Kidney capillary endothelial cell (primary cell): ENCODE data around the gene TTC34.
A peak's percentile ranks its signal among the peaks of the same experiment; 100 is the strongest.

Source experiments
- DNase-seq: peaks from one replicate; pipeline ENCODE4 v3.0.0-alpha.2; 2018; ENCODE audit warnings: low spot score

The TTC34 gene

DNA sequence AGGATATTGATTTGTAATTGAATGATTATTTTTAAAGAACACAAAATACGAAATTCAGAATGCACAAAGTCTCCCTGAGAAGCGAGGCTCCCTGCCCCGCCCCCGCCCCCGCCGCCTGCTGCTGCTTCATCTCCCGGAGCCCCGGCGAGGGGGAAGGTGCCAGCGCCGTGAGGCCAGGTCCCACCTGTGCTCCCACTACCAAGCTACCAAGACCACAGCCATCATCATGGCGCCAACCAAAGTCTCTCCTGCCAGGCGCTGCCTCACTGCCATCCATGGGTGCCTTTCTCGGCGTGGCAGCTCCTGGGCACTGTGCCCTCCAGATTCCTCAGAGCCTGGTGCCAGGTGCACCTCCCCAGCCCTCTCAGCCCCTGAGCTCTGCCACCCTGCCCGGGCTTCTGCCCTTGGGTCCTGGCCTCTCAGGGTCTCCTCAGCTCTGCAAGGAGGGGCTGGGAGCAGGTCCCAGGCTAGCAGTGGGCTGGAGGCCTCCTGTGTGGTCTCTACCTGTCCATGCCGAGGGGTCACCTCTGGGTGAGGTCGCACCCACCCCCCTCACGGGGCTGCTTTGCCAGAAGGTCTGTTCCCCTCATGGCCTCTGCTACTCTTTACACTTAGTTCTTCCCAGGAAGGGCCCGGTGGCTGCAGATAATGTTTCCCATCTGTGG, 29.4 kb upstream of the TTC34 start:
- no peak for DNase-seq

- no peak for DNase-seq
Measured at GRCh38 chr1:2829846-2830615, 28.5 kb upstream of the TTC34 start.

DNA sequence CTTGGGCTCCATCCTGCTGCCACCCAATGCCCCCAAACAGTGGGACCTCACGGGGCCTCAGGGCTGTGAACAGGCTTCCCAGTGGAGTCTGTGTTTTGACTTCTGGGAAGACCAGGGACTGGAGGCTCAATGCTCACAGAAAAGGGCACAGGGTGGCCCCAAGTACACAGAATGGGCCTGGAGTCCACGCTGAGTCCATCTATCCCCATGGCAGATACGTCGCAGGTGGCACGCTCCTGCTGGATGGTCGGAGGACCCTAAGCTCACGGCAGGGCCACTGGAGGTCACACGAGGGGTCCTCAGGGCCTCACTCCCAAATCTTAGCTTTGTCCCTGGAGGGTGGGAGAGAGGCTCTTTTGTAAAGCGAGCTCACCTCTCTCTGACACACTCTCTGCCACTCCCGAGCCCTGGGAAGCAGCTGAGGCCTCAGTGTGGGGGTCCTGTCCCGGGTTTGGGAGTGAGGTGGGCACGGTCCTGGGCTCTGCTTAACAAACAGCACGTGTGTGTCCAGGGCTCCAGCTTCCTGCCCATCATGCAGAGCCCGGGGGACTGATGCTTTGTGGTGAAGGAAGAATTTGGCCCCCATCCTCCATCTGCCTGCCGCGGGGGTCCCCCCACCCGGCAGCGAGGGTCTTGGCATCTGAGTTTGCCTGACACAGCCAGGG, 27.2 kb upstream of the TTC34 start:
- no peak for DNase-seq

GRCh38 chr1:2826736-2827292, 25.3 kb upstream of the TTC34 start:
- no peak for DNase-seq

GRCh38 chr1:2826316-2826715, 24.8 kb upstream of the TTC34 start:
- DNase-seq, result no peak

GRCh38 chr1:2825487-2826189, 24.1 kb upstream of the TTC34 start:
- DNase-seq, result no peak

- DNase-seq, result no peak
Measured at GRCh38 chr1:2824999-2825398, 23.5 kb upstream of the TTC34 start.

DNA sequence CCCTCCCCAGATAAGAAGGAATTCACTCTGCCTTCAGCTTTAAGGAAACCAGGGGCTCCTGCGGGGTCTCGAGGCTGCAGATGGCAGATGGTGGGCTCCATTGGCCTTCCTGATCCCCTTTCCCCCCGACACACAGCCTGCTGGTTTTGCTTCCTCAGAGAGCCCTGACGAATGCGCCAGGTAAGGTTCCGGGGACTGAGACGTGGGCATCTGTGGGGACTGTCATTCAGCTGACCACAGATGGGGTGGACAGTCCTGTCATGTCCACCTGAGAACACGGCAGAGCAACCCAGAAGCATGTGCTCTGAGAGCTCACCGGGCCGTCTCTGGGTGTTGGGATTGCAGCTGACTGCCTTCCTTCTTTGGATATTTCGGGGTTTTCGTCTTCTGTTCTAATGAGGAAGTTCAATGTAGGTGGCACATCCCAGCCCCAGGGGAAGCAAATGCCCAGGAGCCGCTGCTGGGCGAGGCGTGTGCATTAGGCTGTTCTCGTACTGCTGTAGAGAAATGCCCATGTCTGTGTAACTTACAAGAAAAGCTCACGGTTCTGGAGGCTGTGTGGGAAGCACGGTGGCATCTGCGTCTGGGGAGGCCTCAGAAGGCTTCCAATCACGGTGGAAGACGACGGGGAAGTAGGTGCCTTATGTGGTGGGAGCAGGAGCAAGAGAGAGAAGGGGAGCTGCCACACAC, 22.6 kb upstream of the TTC34 start:
- no peak for DNase-seq

DNA sequence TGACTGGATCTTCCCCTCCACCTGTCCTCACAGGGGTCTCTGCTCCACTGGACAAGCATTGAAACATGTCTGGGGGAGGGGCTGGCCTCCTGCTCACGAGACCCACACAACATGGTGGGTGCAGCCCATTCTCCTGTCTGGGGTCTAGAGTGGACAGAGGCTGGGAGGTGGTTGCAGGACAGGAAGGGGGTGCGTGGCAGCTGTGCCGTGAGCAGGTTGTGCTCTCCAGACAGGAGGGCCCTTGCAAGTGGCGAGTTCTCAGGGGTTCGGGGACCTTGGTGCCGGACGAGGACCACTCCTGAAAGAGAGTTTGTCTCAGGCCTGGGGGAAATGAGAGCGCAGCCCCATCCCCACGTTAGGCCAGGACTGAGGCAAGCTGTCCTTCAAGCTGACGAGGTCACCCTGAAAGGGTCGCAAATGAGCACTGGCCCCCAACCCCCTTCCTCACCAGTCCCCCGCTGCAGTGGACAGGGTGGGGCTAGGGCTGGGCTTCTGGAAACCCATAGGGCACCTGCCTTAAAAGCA, 21.2 kb upstream of the TTC34 start:
- no peak for DNase-seq

DNA sequence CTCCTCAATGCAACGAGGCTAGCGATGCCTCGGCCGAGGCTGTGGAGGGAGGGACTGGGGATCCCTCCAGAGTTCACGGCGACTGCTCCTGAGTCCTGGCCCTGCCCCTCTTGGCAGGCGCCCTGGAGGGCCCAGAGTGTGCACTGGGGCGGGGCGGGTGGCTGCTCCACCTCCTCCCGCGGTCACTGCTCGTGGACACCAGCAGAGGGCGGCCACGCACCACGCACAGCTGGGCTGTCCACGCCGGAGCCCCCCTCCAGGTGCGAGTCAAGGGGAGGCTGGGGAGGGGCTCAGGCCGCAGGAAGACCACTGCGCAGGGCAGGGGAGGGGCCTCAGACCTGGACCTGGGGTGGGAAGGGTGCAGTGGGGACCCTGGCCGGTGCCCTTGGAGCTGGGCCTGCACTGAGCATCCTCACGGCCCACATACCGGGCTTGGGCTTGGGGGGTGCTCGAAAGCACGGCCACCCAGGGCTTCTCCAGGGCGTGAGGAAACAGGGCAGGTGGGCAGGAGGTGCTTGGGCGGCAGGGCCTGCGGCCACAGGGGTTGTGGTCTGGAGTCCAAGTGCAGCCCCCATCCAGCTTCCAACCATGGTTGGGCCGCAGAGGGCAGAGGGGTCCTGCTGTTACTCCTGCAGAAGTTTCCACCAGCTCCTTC, 20.6 kb upstream of the TTC34 start:
- DNase-seq, result peak; percentile 5

DNA sequence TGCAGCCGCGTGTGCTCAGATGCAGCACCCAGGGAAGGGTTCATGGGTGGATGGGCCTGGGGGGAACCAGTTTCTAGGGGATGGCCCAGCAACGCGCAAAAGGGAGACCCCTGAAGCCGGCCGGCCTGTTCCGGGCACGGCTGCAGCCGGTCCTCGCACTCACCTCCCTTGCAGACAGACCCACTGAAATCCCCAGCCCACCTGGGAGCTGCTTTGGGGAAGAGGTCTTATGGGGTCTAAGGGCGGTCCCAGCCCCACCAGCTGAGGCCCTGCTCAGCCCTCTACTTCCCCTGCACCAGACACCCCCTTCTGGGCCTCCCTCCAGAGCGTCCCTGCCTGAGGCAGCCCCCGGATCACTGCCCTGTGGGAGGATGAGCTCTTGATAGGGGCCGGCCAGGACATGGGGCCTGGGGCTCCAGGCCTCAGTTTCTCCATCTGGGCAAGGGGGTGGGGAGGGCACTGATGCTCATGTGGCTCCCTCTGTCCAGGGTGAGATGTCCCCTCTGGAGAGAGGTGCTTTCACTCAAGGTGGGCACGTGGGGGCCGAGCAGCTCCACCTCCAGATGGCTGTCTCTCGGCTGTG, 20.0 kb upstream of the TTC34 start:
- DNase-seq, result no peak

- DNase-seq, result no peak
Measured at GRCh38 chr1:2820731-2821372, 19.4 kb upstream of the TTC34 start.

GRCh38 chr1:2819831-2820730, 18.6 kb upstream of the TTC34 start:
- DNase-seq, result no peak

- DNase-seq, result no peak
Measured at GRCh38 chr1:2819429-2819828, 17.9 kb upstream of the TTC34 start.

- DNase-seq, result no peak
Measured at GRCh38 chr1:2817784-2818564, 16.5 kb upstream of the TTC34 start.

GRCh38 chr1:2816786-2817185, 15.3 kb upstream of the TTC34 start:
- DNase-seq, result no peak

- no peak for DNase-seq
Measured at GRCh38 chr1:2815551-2815950, 14.1 kb upstream of the TTC34 start.

DNA sequence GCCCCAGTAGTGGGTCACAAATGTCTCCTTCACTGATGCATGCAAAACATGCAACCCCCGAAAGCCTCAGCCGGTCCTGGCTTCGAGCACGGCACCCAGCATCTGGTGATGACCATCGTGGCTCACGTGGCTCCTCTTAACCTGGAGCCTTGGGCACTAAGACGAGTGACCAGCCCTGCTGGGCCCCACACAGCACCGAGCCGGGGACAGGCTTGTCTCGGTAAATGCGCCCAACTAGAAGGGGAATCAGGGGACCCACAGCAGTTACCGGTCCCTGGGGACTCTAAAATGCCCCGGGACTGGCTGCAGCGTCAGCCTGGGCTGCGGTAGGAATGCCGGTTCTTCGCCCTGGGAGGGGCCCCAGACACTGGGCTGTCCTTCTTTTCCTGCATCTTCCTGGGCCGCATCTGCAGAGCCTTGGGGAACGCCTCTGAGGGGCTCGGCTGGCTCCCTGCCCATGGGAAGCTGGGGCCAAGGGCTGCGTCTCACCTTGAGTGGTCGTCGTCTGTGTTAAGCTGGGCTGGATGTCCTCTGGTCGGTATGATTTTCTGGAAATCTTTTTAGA, 13.1 kb upstream of the TTC34 start:
- DNase-seq, result no peak
